D721Med (cell line): ENCODE results near the gene SOX13.

Experiments used
- DNase-seq: peaks from one replicate; pipeline ENCODE4 v3.0.0; 2011; ENCODE audit warnings: low spot score; ENCODE audit not compliant: insufficient read length
- FAIRE-seq: peaks from 2 replicates; lab custom pipeline; 2011; peaks lifted over from hg19 to GRCh38; lab: Jason Lieb, UNC
- CTCF ChIP-seq: IDR thresholded peaks from 2 replicates; pipeline ENCODE4 v1.5.1; 2012; ENCODE audit warnings: mild to moderate bottlenecking, control low read depth; ENCODE audit not compliant: insufficient read depth; ENCODE audit errors: missing control alignments

Gene SOX13

GRCh38 chr1:204169858-204170257 lies 96.9 kb downstream of the SOX13 start:
- no peak for TF ChIP-seq CTCF
- FAIRE-seq (peak; percentile 80), DNase-seq (no peak)

GRCh38 chr1:204170494-204171155 lies 97.7 kb downstream of the SOX13 start:
- FAIRE-seq (peak; percentile 83), DNase-seq (no peak)
- no peak for TF ChIP-seq CTCF

GRCh38 chr1:204171751-204172178 lies 98.8 kb downstream of the SOX13 start:
- FAIRE-seq (peak; percentile 64), DNase-seq (no peak)
- no peak for TF ChIP-seq CTCF

DNA sequence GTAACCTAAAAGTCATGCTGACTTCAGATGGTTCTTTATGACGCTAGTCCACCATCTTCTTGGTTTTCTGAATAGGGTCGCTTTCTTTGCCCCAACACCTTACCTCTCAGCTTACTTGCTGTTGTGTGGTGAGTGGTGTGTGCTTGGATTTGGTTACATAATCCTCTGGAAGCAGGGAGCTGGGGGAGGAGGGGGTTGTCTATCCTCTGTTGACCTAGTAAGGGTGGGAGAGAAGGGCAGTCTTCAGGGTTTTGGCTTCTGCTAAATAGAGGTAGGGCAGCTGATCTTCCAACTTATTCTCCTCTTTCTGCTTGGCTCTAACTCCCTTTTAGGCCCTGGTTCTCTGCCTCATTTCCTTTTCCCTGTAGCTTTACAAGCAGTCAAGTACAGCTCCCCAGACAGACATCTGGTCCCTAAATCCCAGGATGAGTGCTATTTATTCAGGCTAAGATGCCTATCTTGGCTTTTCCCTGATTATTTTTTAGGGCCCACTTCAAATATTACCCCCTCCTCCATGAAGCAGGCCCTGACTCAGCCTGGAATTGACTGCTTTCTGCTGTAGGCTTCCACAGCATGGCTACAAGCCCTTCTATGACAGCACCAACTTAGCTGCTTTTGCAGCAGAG lies 99.6 kb downstream of the SOX13 start:
- no peak for TF ChIP-seq CTCF
- FAIRE-seq (peak; percentile 94), DNase-seq (peak; percentile 69)

GRCh38 chr1:204174958-204175357 lies 102.0 kb downstream of the SOX13 start:
- FAIRE-seq, result no peak
- TF ChIP-seq CTCF, result no peak
- no peak for DNase-seq

DNA sequence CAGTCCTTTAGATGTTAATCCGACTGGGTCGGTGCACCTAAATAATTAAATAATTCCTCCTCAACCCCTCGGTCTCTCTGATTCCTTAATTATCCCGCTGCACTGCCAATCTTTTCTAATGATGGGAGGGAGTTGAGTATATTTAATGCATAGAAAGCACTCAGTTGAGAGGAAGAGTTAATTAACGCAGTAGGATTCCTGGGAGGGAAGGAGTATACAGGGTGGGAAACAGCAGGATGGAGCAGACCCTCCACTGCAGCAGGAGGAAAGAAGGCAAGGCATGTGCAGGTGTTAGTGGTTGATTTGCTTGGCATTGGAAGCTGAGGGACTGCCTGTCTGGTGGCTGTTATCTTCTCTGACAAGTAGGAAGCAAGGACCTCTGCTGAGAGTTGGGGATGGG lies 103.1 kb downstream of the SOX13 start:
- DNase-seq, result no peak
- no peak for FAIRE-seq
- no peak for TF ChIP-seq CTCF

DNA sequence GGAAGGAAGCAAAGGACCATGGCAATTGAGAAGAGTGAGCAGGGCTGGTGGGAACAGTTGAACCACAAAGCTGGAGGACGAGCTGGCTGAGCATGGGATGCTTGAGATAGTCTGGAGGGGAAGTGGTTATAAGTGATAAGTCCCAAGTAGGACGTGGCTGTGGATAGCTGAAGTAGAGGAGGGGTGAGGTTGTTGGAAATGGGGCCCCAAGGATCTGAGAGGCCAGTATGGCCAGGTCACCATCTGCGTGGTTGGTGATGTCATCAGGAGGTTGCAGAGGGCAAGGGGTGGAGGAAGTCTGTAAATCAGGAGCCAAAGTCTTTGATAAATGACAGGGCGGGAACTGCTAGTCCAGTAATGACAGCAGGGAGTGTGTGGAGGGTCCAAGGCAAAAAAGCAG lies 104.2 kb downstream of the SOX13 start:
- no peak for TF ChIP-seq CTCF
- no peak for DNase-seq
- no peak for FAIRE-seq
